SK-N-SH (cell line): ENCODE data around the gene C16orf95.

Source experiments
- POLR2AphosphoS5 ChIP-seq: IDR thresholded peaks from 2 replicates; pipeline ENCODE4 v1.6.1; 2012; ENCODE audit warnings: low read depth, low read length
- TF ChIP-seq, protein P1 (sequence below): IDR thresholded peaks from 2 replicates; pipeline ENCODE4 v1.6.1; 2012; ENCODE audit warnings: mild to moderate bottlenecking, low read depth, low read length, moderate library complexity

DNA sequence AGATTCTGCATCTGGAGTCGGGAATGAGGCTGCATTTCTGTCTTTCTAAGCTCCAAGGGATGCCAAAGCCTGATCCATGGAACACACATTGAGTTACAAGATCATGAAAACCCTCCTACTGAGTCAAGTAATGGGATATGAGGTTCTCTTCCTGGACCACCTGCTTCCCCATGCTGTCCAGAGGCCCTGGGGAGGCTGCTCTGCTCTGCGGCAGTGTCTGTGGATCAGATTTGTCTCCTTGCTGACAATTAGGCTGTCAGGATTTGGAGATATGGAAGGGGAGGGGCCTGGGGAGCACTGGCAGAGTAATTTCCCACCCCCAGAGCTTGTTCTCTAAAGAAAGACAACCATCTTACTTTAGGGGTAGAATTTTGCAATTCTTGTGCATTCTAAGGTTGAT is 33.0 kb downstream of the C16orf95 start:
- TF ChIP-seq, protein P1, sequence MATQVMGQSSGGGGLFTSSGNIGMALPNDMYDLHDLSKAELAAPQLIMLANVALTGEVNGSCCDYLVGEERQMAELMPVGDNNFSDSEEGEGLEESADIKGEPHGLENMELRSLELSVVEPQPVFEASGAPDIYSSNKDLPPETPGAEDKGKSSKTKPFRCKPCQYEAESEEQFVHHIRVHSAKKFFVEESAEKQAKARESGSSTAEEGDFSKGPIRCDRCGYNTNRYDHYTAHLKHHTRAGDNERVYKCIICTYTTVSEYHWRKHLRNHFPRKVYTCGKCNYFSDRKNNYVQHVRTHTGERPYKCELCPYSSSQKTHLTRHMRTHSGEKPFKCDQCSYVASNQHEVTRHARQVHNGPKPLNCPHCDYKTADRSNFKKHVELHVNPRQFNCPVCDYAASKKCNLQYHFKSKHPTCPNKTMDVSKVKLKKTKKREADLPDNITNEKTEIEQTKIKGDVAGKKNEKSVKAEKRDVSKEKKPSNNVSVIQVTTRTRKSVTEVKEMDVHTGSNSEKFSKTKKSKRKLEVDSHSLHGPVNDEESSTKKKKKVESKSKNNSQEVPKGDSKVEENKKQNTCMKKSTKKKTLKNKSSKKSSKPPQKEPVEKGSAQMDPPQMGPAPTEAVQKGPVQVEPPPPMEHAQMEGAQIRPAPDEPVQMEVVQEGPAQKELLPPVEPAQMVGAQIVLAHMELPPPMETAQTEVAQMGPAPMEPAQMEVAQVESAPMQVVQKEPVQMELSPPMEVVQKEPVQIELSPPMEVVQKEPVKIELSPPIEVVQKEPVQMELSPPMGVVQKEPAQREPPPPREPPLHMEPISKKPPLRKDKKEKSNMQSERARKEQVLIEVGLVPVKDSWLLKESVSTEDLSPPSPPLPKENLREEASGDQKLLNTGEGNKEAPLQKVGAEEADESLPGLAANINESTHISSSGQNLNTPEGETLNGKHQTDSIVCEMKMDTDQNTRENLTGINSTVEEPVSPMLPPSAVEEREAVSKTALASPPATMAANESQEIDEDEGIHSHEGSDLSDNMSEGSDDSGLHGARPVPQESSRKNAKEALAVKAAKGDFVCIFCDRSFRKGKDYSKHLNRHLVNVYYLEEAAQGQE = no peak
- no peak for TF ChIP-seq POLR2AphosphoS5
